A549 treated with DMSO at 1 μM for 4 hours (cell line): ENCODE results near the gene ZNF319. TPM values are rescaled to one million over a fixed set of nuclear protein-coding genes. Genes with fewer than 3 reads are reported as not detected.

Experiments
- total RNA-seq: library from RNA; stranded (reverse); fragments of 200-300 nt; extraction: Qiagen RNA extraction; gene quantifications from 5 replicates; pipeline ENCODE4 v1.2.3, GENCODE V29; 2022; ENCODE audit warnings: low read depth

The ZNF319 gene
- total RNA-seq, result 12.7 to 18.1 TPM (median 17.5 TPM) in 5 replicates

GRCh38 chr16:57999971-58000705 lies at the start of gene ZNF319:
Gene ZNF319, minus strand, starts transcription at chr16:58000672. Its CDS starts 2,407 bp downstream, at chr16:57998265.

DNA sequence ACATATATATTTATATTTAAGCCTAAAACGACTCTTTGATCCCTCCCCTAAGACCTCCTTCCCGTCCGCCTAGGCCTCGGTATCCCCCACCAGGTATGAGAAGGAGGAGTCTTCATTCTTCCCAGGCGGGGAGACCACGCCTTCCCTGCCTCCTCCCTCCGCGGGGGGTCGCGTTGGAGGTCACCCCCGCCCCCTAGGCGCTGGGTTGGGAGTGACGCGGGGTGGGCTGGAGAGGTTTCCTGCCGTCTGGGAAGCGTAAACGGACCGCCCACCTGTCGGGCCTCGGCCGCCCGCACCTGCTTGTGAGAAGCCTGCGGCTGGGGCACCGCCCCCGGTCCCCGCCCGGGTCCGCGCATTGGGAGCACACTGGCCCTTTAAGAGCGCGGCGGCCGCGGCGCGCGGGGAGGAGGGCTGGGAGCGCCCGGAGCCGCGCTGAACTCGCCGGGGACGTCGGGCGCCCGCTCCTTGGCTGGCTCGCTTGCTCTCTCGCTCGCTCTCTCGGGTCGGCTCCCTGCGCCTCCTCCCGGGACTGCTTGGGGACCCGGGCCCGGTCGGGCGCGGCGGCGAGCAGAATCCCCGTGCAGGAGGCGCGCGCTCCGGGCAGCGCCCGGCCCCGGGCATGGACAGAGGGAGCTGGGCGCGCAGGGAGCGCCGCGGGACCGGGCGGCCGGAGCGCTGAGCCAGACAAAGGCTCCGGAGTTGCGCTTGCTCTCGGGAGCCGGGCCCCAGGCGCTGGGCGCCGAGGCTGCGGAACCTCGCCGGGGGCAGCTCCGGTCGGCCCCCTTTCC lies 25.1 kb upstream of the ZNF319 start, which contains the start of gene MMP15:
MMP15 (plus strand) TSS at position 404 of the 788 bp plus-strand sequence. CDS start 597 bp downstream, outside the sequence.

GRCh38 chr16:58000706-58001676 lies 519 bp upstream of the ZNF319 start, which contains the start of gene USB1:
Gene USB1, plus strand, starts transcription at chr16:58001407. Its CDS starts 77 bp downstream, at chr16:58001484.

DNA sequence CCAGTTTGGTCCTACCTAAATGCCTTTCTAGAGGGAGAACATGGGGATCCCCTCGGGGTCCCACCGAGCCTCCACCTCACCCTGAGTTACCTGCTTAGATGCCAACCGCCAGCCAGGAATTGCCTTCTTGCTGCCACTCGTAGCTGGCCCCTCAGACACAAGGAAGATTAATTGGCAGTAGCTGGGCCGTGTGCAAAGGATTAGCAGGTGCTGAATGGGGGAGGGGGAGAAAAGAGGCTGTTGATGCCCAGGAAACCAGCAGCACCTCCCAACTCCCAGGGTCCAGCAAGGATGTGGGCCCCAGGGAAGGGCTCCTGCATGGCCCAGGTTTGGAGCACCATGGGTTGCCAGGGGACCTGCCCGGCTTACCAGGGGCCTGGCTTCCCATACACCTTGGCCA lies 29.5 kb downstream of the ZNF319 start, which contains the start of gene CNGB1:
CNGB1 (minus strand) TSS at position 159 of the 400 bp plus-strand sequence. CDS start 3,842 bp downstream, outside the sequence.

Other genes with a start within 250 kb of the ZNF319 start
- 161 to 215 TPM (median 203 TPM) in 5 replicates for gene KIFC3, start 198.2 kb downstream of the ZNF319 start, total RNA-seq
- 0.08 to 0.39 TPM (median 0.09 TPM) in 5 replicates for gene CNGB1, start 29.5 kb downstream of the ZNF319 start, total RNA-seq
- 96.0 to 105 TPM (median 101 TPM) in 5 replicates for gene USB1, start 735 bp upstream of the ZNF319 start, total RNA-seq
- gene MMP15, start 25.1 kb upstream of the ZNF319 start, total RNA-seq, result 14.7 to 20.7 TPM (median 18.8 TPM) in 5 replicates
- 53.2 to 58.9 TPM (median 55.5 TPM) in 5 replicates for gene CFAP20, start 128.7 kb upstream of the ZNF319 start, total RNA-seq
- 56.8 to 67.3 TPM (median 64.4 TPM) in 5 replicates for gene CSNK2A2, start 197.4 kb upstream of the ZNF319 start, total RNA-seq